Forelimb muscle (tissue), 1 donor: ENCODE data around the gene GIT1. TPM values are rescaled to one million over a fixed set of nuclear protein-coding genes. Genes with fewer than 3 reads are reported as not detected.

ENCODE experiments used
- DNase-seq: peaks from one replicate; pipeline ENCODE4 v3.0.0-alpha.2; 2013; ENCODE audit warnings: low read depth
- polyA plus RNA-seq: library from polyadenylated mRNA; unstranded; fragments of 120-200 nt; gene quantifications from one replicate; pipeline ENCODE4 v1.2.1, GENCODE V29; 2013; ENCODE audit not compliant: insufficient read length

Gene GIT1
- 30.3 TPM for polyA plus RNA-seq

GRCh38 chr17:29589524-29590410 lies at the start of gene GIT1:
GIT1 (minus strand) TSS chr17:29589648; CDS start chr17:29589378, 270 bp downstream.
- DNase-seq, result no peak

GRCh38 chr17:29633886-29634285 lies 44.4 kb upstream of the GIT1 start:
- no peak for DNase-seq

GRCh38 chr17:29630630-29631193 lies 41.3 kb upstream of the GIT1 start:
- DNase-seq, result no peak

GRCh38 chr17:29629839-29630238 lies 40.4 kb upstream of the GIT1 start:
- no peak for DNase-seq

GRCh38 chr17:29628644-29629043 lies 39.2 kb upstream of the GIT1 start:
- no peak for DNase-seq

- DNase-seq, result no peak
Measured at GRCh38 chr17:29627951-29628350, 38.5 kb upstream of the GIT1 start.

GRCh38 chr17:29625037-29625750 lies 35.7 kb upstream of the GIT1 start:
- DNase-seq, result no peak

- DNase-seq, result no peak
Measured at GRCh38 chr17:29624586-29624985, 35.1 kb upstream of the GIT1 start.

- DNase-seq, result no peak
Measured at GRCh38 chr17:29623283-29623647, 33.8 kb upstream of the GIT1 start.

- no peak for DNase-seq
Measured at GRCh38 chr17:29622337-29623282, 33.2 kb upstream of the GIT1 start, which contains the start of gene CORO6. CORO6 (minus strand) TSS chr17:29622912; CDS start chr17:29621421, 1,491 bp downstream.

GRCh38 chr17:29621751-29622194 lies 32.3 kb upstream of the GIT1 start:
- DNase-seq, result no peak

- no peak for DNase-seq
Measured at GRCh38 chr17:29620779-29621500, 31.5 kb upstream of the GIT1 start.

- DNase-seq, result no peak
Measured at GRCh38 chr17:29620271-29620670, 30.8 kb upstream of the GIT1 start.

- DNase-seq, result no peak
Measured at GRCh38 chr17:29619251-29619650, 29.8 kb upstream of the GIT1 start.

- no peak for DNase-seq
Measured at GRCh38 chr17:29618272-29619065, 29.0 kb upstream of the GIT1 start.

- DNase-seq, result no peak
Measured at GRCh38 chr17:29617481-29618271, 28.2 kb upstream of the GIT1 start.

- no peak for DNase-seq
Measured at GRCh38 chr17:29617125-29617480, 27.7 kb upstream of the GIT1 start.

GRCh38 chr17:29616300-29617048 lies 27.0 kb upstream of the GIT1 start:
- DNase-seq, result no peak
